SK-N-SH (cell line): Measurements from ENCODE around the gene CYP4F22. TPM values are rescaled to one million over a fixed set of nuclear protein-coding genes. Genes with fewer than 3 reads are reported as not detected.

Experiments
- CTCF ChIA-PET: fragments of 300-600, 350-600 bp; formaldehyde crosslinking; extraction: SDS; loops from one replicate; lab custom pipeline; 2021; lab: Yijun Ruan, JAX
- POLR2A ChIA-PET: fragments of 350-600 bp; sonication (Branson Sonifier 250); formaldehyde crosslinking; extraction: SDS; loops from one replicate; lab custom pipeline; 2020; ENCODE audit warnings: antibody characterized with exemption, inconsistent platforms; lab: Yijun Ruan, JAX
- DNase-seq: peaks from one replicate; pipeline ENCODE4 v3.0.0; 2012
- H2AFZ ChIP-seq: fragments of 200-600 bp; sonication (generic); 2 replicates; pipeline ENCODE4 v1.8.1; 2016; ENCODE audit warnings: antibody characterized with exemption, mild to moderate bottlenecking, low read depth
- H3F3A ChIP-seq: fragments of 200-600 bp; sonication (generic); replicated peaks from 2 replicates; pipeline ENCODE3; 2016; ENCODE audit warnings: antibody characterized with exemption, mild to moderate bottlenecking; ENCODE audit not compliant: insufficient read depth
- H3K27ac ChIP-seq, 2 experiments: fragments of 200-500 bp in 1 of 2; fragments of 200-600 bp in 1 of 2; sonication (Bioruptor generic) in 1 of 2; sonication (generic), shearing (Covaris generic) in 1 of 2; 2 replicates each; pipeline versions ENCODE4 v1.5.1 to v1.6.1; 2014 to 2016; ENCODE audit warnings: low read depth in 2 of 2, inconsistent platforms in 1 of 2, low read length in 1 of 2, mild to moderate bottlenecking in 1 of 2, mixed read lengths in 1 of 2
- H3K27me3 ChIP-seq: fragments of 200-600 bp; sonication (generic), shearing (Covaris generic); 2 replicates; pipeline ENCODE4 v1.6.1; 2016; ENCODE audit warnings: mixed run types; ENCODE audit not compliant: insufficient read depth
- H3K36me3 ChIP-seq, 2 experiments: fragments of 200-500 bp in 1 of 2; fragments of 200-600 bp in 1 of 2; sonication (Bioruptor generic) in 1 of 2; sonication (generic) in 1 of 2; replicated peaks in 1 of 2; 2 replicates each; pipeline versions ENCODE3 to v1.5.1; 2014 to 2016; ENCODE audit warnings: low read length in 1 of 2, mild to moderate bottlenecking in 1 of 2; ENCODE audit not compliant: insufficient read depth in 2 of 2, control insufficient read depth in 1 of 2
- H3K4me1 ChIP-seq, 2 experiments: fragments of 200-500 bp in 1 of 2; fragments of 200-600 bp in 1 of 2; sonication (Bioruptor generic) in 1 of 2; sonication (generic), shearing (Covaris generic) in 1 of 2; 2 replicates each; pipeline versions ENCODE4 v1.5.1 to v1.6.1; 2014 to 2016; ENCODE audit warnings: low read depth in 1 of 2, low read length in 1 of 2, mixed run types in 1 of 2; ENCODE audit not compliant: insufficient read depth in 2 of 2, control insufficient read depth in 1 of 2
- H3K4me2 ChIP-seq: fragments of 200-600 bp; sonication (generic), shearing (Covaris generic); 2 replicates; pipeline ENCODE4 v1.6.1; 2017; ENCODE audit warnings: mixed run types
- H3K4me3 ChIP-seq, 2 experiments: fragments of 200-500 bp in 1 of 2; fragments of 200-600 bp in 1 of 2; sonication (Bioruptor generic) in 1 of 2; sonication (generic), shearing (Covaris generic) in 1 of 2; 2 replicates each; pipeline versions ENCODE4 v1.5.1 to v1.8.1; 2014 to 2016; ENCODE audit warnings: low read depth in 2 of 2, inconsistent platforms in 1 of 2, low read length in 1 of 2, mild to moderate bottlenecking in 1 of 2, mixed read lengths in 1 of 2, moderate library complexity in 1 of 2
- H3K79me2 ChIP-seq: fragments of 200-600 bp; sonication (generic); 2 replicates; pipeline ENCODE4 v1.8.1; 2017; ENCODE audit warnings: mild to moderate bottlenecking; ENCODE audit not compliant: insufficient read depth
- H3K9ac ChIP-seq: fragments of 200-600 bp; sonication (generic); 2 replicates; pipeline ENCODE4 v1.6.1; 2017; ENCODE audit warnings: mixed run types
- H3K9me2 ChIP-seq: fragments of 200-600 bp; sonication (generic); 2 replicates; pipeline ENCODE4 v1.6.1; 2017; ENCODE audit warnings: mixed run types
- H3K9me3 ChIP-seq: fragments of 200-600 bp; sonication (generic); 2 replicates; pipeline ENCODE4 v1.6.1; 2017; ENCODE audit warnings: mixed run types, mild to moderate bottlenecking, moderate library complexity
- H4K20me1 ChIP-seq: fragments of 200-600 bp; sonication (generic); 2 replicates; pipeline ENCODE4 v1.6.1; 2017; ENCODE audit warnings: mild to moderate bottlenecking, mixed run types; ENCODE audit not compliant: insufficient read depth
- EZH2phosphoT487 ChIP-seq: fragments of 200-600 bp; sonication (generic); IDR thresholded peaks from 2 replicates; pipeline ENCODE4 v1.6.1; 2017; ENCODE audit warnings: low read depth, mixed run types, mild to moderate bottlenecking, antibody characterized with exemption, moderate library complexity, borderline replicate concordance
- FOXJ3 ChIP-seq: sonication (generic); formaldehyde crosslinking; IDR thresholded peaks from 2 replicates; pipeline ENCODE4 v1.5.1; 2020; ENCODE audit warnings: mild to moderate bottlenecking, missing genetic modification reagents
- GABPA ChIP-seq: IDR thresholded peaks from 2 replicates; pipeline ENCODE4 v1.4.0; 2012; ENCODE audit warnings: low read depth, mild to moderate bottlenecking
- GATA2 ChIP-seq: sonication (generic); formaldehyde crosslinking; IDR thresholded peaks from 2 replicates; pipeline ENCODE4 v1.5.0; 2020; ENCODE audit warnings: mild to moderate bottlenecking, missing genetic modification reagents
- NFIC ChIP-seq: IDR thresholded peaks from 2 replicates; pipeline ENCODE4 v1.4.0; 2012; ENCODE audit warnings: borderline replicate concordance
- NRF1 ChIP-seq: IDR thresholded peaks from 2 replicates; pipeline ENCODE4 v1.6.1; 2012; ENCODE audit warnings: low read depth, mild to moderate bottlenecking, low read length
- RAD21 ChIP-seq: IDR thresholded peaks from 2 replicates; pipeline ENCODE4 v1.6.1; 2012; ENCODE audit warnings: mild to moderate bottlenecking, low read length
- RXRA ChIP-seq: IDR thresholded peaks from 2 replicates; pipeline ENCODE4 v1.4.0; 2012; ENCODE audit warnings: low read depth, mild to moderate bottlenecking, borderline replicate concordance
- SIN3A ChIP-seq: IDR thresholded peaks from 2 replicates; pipeline ENCODE4 v1.6.1; 2012; ENCODE audit warnings: low read depth, mild to moderate bottlenecking, low read length, moderate library complexity, borderline replicate concordance
- TEAD4 ChIP-seq: IDR thresholded peaks from 2 replicates; pipeline ENCODE4 v1.4.0; 2012; ENCODE audit warnings: mild to moderate bottlenecking, borderline replicate concordance; ENCODE audit not compliant: insufficient read depth
- polyA plus RNA-seq, 3 experiments: library from polyadenylated mRNA; depleted of rRNA; stranded (reverse); fragments of >200 nt; gene quantifications; 2 replicates each; pipeline ENCODE4 v1.2.3, GENCODE V29; 2012
- TF ChIP-seq, protein P1 (sequence below): fragments of 150-350 bp; IDR thresholded peaks from 2 replicates; pipeline ENCODE4 v1.6.1; 2016; ENCODE audit warnings: mild to moderate bottlenecking, low read depth, low read length
- TF ChIP-seq, protein P2 (sequence below): IDR thresholded peaks from 2 replicates; pipeline ENCODE4 v1.4.0; 2012; ENCODE audit warnings: low read depth, borderline replicate concordance
- TF ChIP-seq, protein P3 (sequence below): IDR thresholded peaks from 2 replicates; pipeline ENCODE4; 2012
- TF ChIP-seq, protein P4 (sequence below): IDR thresholded peaks from 2 replicates; pipeline ENCODE4 v1.4.0; 2012; ENCODE audit warnings: low read depth, borderline replicate concordance
- TF ChIP-seq, protein P5 (sequence below): fragments of 200-600 bp; sonication (generic); IDR thresholded peaks from 2 replicates; pipeline ENCODE4 v1.6.1; 2017; ENCODE audit warnings: antibody characterized with exemption, mild to moderate bottlenecking, moderate library complexity

CYP4F22 gene
- polyA plus RNA-seq, 1 of the 3 experiments (the other 2 are of a cell fraction), result not detected

DNA sequence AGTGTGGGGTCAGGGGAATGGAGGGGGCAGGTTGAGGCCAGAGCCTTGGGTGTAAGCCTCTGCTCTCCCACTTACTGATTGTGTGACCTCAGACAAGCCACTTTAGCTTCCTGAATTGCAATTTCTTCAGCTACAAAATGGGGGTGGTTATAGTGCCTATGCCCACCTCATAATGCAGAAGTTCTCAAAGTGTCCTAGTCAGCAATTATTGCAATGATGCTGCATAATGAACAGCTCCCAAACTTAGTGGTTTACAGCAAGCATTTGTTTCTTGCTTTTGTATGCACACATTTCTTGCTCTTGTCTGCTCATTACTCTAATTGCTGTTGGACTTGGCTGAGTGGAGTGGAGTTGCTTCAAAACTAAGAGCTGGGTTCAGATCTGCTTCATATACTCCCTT is 36.0 kb downstream of the CYP4F22 start:
- no peaks in the 10 kb centered on the region for H3K4me1 ChIP-seq
- POLR2A ChIA-PET, result no interaction called here
- no peaks in the 10 kb centered on the region for H3K36me3 ChIP-seq
- no peaks in the 10 kb centered on the region for H4K20me1 ChIP-seq
- H2AFZ ChIP-seq, result no peak overlapping the region
- CTCF ChIA-PET, result interaction anchor here (1.1 to 1.7 kb wide), 2 partner anchors 13 to 125 kb away, joined by 4 to 9 read pairs; partner anchors contain the start of gene AKAP8L
- no peak overlapping the region for H3K4me2 ChIP-seq
- H3K79me2 ChIP-seq, result no peaks in the 10 kb centered on the region
- TF ChIP-seq, protein P1, sequence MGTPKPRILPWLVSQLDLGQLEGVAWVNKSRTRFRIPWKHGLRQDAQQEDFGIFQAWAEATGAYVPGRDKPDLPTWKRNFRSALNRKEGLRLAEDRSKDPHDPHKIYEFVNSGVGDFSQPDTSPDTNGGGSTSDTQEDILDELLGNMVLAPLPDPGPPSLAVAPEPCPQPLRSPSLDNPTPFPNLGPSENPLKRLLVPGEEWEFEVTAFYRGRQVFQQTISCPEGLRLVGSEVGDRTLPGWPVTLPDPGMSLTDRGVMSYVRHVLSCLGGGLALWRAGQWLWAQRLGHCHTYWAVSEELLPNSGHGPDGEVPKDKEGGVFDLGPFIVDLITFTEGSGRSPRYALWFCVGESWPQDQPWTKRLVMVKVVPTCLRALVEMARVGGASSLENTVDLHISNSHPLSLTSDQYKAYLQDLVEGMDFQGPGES, result no peak
- TF ChIP-seq NRF1 (no peak), FOXJ3 (CRISPR knock-in tag) (no peak), NFIC (no peak), RAD21 (no peak), GATA2 (no peak), EZH2phosphoT487 (no peak), GABPA (no peak), TEAD4 (no peak), RXRA (no peak), SIN3A (no peak)
- TF ChIP-seq, protein P2, sequence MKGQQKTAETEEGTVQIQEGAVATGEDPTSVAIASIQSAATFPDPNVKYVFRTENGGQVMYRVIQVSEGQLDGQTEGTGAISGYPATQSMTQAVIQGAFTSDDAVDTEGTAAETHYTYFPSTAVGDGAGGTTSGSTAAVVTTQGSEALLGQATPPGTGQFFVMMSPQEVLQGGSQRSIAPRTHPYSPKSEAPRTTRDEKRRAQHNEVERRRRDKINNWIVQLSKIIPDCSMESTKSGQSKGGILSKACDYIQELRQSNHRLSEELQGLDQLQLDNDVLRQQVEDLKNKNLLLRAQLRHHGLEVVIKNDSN, result no peak
- TF ChIP-seq, protein P3, sequence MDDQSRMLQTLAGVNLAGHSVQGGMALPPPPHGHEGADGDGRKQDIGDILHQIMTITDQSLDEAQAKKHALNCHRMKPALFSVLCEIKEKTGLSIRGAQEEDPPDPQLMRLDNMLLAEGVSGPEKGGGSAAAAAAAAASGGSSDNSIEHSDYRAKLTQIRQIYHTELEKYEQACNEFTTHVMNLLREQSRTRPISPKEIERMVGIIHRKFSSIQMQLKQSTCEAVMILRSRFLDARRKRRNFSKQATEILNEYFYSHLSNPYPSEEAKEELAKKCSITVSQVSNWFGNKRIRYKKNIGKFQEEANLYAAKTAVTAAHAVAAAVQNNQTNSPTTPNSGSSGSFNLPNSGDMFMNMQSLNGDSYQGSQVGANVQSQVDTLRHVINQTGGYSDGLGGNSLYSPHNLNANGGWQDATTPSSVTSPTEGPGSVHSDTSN, result no peak
- TF ChIP-seq, protein P4, sequence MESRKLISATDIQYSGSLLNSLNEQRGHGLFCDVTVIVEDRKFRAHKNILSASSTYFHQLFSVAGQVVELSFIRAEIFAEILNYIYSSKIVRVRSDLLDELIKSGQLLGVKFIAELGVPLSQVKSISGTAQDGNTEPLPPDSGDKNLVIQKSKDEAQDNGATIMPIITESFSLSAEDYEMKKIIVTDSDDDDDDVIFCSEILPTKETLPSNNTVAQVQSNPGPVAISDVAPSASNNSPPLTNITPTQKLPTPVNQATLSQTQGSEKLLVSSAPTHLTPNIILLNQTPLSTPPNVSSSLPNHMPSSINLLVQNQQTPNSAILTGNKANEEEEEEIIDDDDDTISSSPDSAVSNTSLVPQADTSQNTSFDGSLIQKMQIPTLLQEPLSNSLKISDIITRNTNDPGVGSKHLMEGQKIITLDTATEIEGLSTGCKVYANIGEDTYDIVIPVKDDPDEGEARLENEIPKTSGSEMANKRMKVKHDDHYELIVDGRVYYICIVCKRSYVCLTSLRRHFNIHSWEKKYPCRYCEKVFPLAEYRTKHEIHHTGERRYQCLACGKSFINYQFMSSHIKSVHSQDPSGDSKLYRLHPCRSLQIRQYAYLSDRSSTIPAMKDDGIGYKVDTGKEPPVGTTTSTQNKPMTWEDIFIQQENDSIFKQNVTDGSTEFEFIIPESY, result no peak
- TF ChIP-seq, protein P5, sequence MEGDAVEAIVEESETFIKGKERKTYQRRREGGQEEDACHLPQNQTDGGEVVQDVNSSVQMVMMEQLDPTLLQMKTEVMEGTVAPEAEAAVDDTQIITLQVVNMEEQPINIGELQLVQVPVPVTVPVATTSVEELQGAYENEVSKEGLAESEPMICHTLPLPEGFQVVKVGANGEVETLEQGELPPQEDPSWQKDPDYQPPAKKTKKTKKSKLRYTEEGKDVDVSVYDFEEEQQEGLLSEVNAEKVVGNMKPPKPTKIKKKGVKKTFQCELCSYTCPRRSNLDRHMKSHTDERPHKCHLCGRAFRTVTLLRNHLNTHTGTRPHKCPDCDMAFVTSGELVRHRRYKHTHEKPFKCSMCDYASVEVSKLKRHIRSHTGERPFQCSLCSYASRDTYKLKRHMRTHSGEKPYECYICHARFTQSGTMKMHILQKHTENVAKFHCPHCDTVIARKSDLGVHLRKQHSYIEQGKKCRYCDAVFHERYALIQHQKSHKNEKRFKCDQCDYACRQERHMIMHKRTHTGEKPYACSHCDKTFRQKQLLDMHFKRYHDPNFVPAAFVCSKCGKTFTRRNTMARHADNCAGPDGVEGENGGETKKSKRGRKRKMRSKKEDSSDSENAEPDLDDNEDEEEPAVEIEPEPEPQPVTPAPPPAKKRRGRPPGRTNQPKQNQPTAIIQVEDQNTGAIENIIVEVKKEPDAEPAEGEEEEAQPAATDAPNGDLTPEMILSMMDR, result no peak
- no peaks in the 10 kb centered on the region for H3K9me3 ChIP-seq
- H3K4me3 ChIP-seq, result no peak overlapping the region
- no peaks in the 10 kb centered on the region for H3K9me2 ChIP-seq
- no peaks in the 10 kb centered on the region for H3F3A ChIP-seq
- H3K27ac ChIP-seq, result no peak overlapping the region
- no peak overlapping the region for H3K9ac ChIP-seq
- no peak for DNase-seq
- H3K27me3 ChIP-seq, result peaks cover 5% of the 10 kb centered on the region; the same call in 1 of the 2 replicates
